MCF 10A (cell line): ENCODE results near the gene DPY19L3. TPM values are rescaled to one million over a fixed set of nuclear protein-coding genes. Genes with fewer than 3 reads are reported as not detected.

ENCODE experiments used
- BruUV-seq: library from RNA; stranded (reverse); fragments of 400-500 nt; replicated peaks from 2 replicates; lab custom pipeline; 2021; lab: Mats Ljungman, UMichigan
- CTCF ChIA-PET: fragments of 300-600 bp; sonication (Branson Sonifier 250); formaldehyde crosslinking; extraction: SDS; loops from one replicate; lab custom pipeline; 2021; ENCODE audit warnings: antibody characterized with exemption, inconsistent platforms; lab: Yijun Ruan, JAX
- POLR2A ChIA-PET: fragments of 300-600, 350-650 bp; sonication (Branson Sonifier 250); formaldehyde crosslinking; extraction: SDS; loops from one replicate; lab custom pipeline; 2020; ENCODE audit warnings: antibody characterized with exemption, inconsistent platforms; lab: Yijun Ruan, JAX
- DNase-seq: peaks from one replicate; pipeline ENCODE4 v3.0.0-alpha.2; 2018; ENCODE audit not compliant: unreplicated experiment
- H3K27ac Mint-ChIP-seq: one replicate; pipeline ENCODE4 v1.8.0; 2022; ENCODE audit warnings: mild to moderate bottlenecking, low read depth, mixed read lengths; ENCODE audit not compliant: unreplicated experiment
- H3K27me3 Mint-ChIP-seq: one replicate; pipeline ENCODE4 v1.8.0; 2022; ENCODE audit warnings: mixed read lengths; ENCODE audit not compliant: insufficient read depth, unreplicated experiment
- H3K36me3 Mint-ChIP-seq: one replicate; pipeline ENCODE4 v1.8.0; 2022; ENCODE audit warnings: mild to moderate bottlenecking, moderate library complexity, mixed read lengths; ENCODE audit not compliant: insufficient read depth, unreplicated experiment
- H3K4me1 Mint-ChIP-seq: one replicate; pipeline ENCODE4 v1.8.0; 2022; ENCODE audit warnings: mixed read lengths; ENCODE audit not compliant: insufficient read depth, unreplicated experiment
- H3K4me3 Mint-ChIP-seq: one replicate; pipeline ENCODE4 v1.8.0; 2022; ENCODE audit warnings: mild to moderate bottlenecking, moderate library complexity, mixed read lengths; ENCODE audit not compliant: unreplicated experiment
- H3K9me3 Mint-ChIP-seq: one replicate; pipeline ENCODE4 v1.8.0; 2022; ENCODE audit warnings: mixed read lengths; ENCODE audit not compliant: unreplicated experiment
- intact Hi-C: fragments of 100-400 bp; cut with micrococcal nuclease; formaldehyde crosslinking; loops from 2 replicates; pipeline ENCODE4 v1.14.1; 2022
- total RNA-seq: library from RNA; stranded (reverse); gene quantifications from 2 replicates; pipeline ENCODE4 v1.2.3, GENCODE V29; 2022
- TF ChIP-seq, protein P1 (sequence below): fragments of 200-600 bp; IDR thresholded peaks from one replicate; pipeline ENCODE4 v1.8.0; 2022; ENCODE audit warnings: antibody characterized with exemption, mild to moderate bottlenecking; ENCODE audit not compliant: unreplicated experiment

DPY19L3 gene
- total RNA-seq, 1 experiment from 2014 or later: 43.8 TPM

GRCh38 chr19:32363632-32364031 is 41.9 kb upstream of the DPY19L3 start:
- Mint-ChIP-seq H3K4me1 (peaks cover 9% of the 10 kb centered on the region), H3K36me3 (peaks cover 60% of the 10 kb centered on the region), H3K27ac (no peak overlapping the region), H3K9me3 (no peaks in the 10 kb centered on the region), H3K4me3 (no peak overlapping the region), H3K27me3 (no peaks in the 10 kb centered on the region)
- TF ChIP-seq, protein P1, sequence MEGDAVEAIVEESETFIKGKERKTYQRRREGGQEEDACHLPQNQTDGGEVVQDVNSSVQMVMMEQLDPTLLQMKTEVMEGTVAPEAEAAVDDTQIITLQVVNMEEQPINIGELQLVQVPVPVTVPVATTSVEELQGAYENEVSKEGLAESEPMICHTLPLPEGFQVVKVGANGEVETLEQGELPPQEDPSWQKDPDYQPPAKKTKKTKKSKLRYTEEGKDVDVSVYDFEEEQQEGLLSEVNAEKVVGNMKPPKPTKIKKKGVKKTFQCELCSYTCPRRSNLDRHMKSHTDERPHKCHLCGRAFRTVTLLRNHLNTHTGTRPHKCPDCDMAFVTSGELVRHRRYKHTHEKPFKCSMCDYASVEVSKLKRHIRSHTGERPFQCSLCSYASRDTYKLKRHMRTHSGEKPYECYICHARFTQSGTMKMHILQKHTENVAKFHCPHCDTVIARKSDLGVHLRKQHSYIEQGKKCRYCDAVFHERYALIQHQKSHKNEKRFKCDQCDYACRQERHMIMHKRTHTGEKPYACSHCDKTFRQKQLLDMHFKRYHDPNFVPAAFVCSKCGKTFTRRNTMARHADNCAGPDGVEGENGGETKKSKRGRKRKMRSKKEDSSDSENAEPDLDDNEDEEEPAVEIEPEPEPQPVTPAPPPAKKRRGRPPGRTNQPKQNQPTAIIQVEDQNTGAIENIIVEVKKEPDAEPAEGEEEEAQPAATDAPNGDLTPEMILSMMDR: no peak
- intact Hi-C loops: no loop called here
- DNase-seq: no peak
- no TSS peak for BruUV-seq
- ChIA-PET POLR2A (interaction anchor here (0.9 to 2.8 kb wide), 5 partner anchors 10 to 42 kb away, joined by 3 to 11 read pairs (median 6); partner anchors contain the start of genes DPY19L3 and ZNF507), CTCF (interaction anchor here (0.6 to 1.3 kb wide), 6 partner anchors 14 to 1694 kb away, joined by 3 to 4 read pairs (median 3); no protein-coding TSS in a partner anchor)

- H3K4me3 Mint-ChIP-seq: no peak overlapping the region
- H3K4me1 Mint-ChIP-seq: peaks cover 9% of the 10 kb centered on the region
- BruUV-seq: no TSS peak
- H3K27ac Mint-ChIP-seq: no peak overlapping the region
- ChIA-PET CTCF (interaction anchor here (0.6 to 1.0 kb wide), 4 partner anchors 15 to 291 kb away, joined by 3 read pairs; no protein-coding TSS in a partner anchor), POLR2A (interaction anchor here (1.4 to 2.8 kb wide), 4 partner anchors 10 to 41 kb away, joined by 4 to 11 read pairs (median 6); partner anchors contain the start of genes DPY19L3 and ZNF507)
- H3K9me3 Mint-ChIP-seq: no peaks in the 10 kb centered on the region
- intact Hi-C loops: no loop called here
- TF ChIP-seq, protein P1: no peak
- peaks cover 56% of the 10 kb centered on the region for H3K36me3 Mint-ChIP-seq
- no peaks in the 10 kb centered on the region for H3K27me3 Mint-ChIP-seq
- DNase-seq: no peak
Measured at GRCh38 chr19:32364040-32364439, 41.5 kb upstream of the DPY19L3 start.

DNA sequence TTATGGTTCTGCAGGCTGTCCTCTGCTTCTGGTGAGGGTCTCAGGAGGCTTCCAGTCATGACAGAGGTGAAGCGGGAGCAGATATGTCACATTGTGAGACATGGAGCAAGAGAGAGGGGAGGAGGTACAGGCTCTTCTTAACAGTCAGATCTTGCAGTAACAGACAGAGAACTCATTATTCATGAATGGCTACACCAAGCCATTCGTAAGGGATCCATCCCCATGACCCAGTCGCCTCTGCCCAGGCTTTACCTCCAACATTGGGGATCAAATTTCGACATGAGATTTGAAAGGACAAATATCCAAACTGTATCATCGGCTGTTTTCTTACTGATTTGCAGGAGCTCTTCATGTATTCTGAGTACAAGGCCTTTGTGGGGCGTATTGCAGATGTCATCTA is 38.5 kb upstream of the DPY19L3 start:
- CTCF ChIA-PET: interaction anchor here (0.6 to 0.7 kb wide), 2 partner anchors 11 to 22 kb away, joined by 4 read pairs; no protein-coding TSS in a partner anchor
- intact Hi-C loops: no loop called here

DNA sequence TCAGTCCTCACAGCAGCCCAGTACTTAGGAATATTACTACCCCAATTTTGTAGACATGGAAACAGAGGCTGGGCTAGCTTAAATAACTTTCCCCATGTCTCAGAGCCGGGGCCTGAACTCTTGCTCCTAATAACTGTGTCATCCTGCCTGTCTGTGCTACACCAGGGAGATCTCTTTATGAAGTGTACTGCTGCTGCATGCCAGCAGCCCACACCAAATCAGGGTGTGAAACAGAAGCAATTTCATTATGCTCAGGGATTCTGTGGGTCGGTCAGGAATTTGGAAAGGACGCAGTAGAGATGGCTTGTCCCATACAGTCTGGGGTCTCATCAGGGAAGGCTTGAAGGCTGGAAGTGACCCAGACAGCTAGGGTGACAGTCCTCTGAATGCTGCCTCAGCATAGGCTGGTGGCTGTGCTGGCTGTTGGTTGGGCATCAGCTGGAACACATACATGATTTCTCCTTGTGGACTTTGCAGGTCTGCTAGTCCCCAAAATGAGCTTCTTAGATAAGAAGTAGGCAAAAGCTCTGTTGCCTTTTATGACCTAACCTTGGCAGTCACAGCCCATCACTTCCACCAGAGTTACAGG is 37.5 kb upstream of the DPY19L3 start:
- no peak for DNase-seq
- intact Hi-C loops: no loop called here
- no peaks in the 10 kb centered on the region for H3K27me3 Mint-ChIP-seq
- CTCF ChIA-PET: interaction anchor here (0.6 to 1.1 kb wide), 5 partner anchors 10 to 1681 kb away, joined by 3 to 4 read pairs (median 3); no protein-coding TSS in a partner anchor
- H3K27ac Mint-ChIP-seq: no peak overlapping the region
- TF ChIP-seq, protein P1: no peak
- POLR2A ChIA-PET: interaction anchor here (1.1 to 2.0 kb wide), 3 partner anchors 10 to 22 kb away, joined by 5 to 6 read pairs (median 6); partner anchors contain the start of gene ZNF507
- peaks cover 46% of the 10 kb centered on the region for H3K36me3 Mint-ChIP-seq
- no peaks in the 10 kb centered on the region for H3K9me3 Mint-ChIP-seq
- H3K4me3 Mint-ChIP-seq: no peak overlapping the region
- peaks cover 4% of the 10 kb centered on the region for H3K4me1 Mint-ChIP-seq
- no TSS peak for BruUV-seq

More for the DNA sequence above, 38.5 kb upstream of the DPY19L3 start:
- no TSS peak for BruUV-seq
- POLR2A ChIA-PET: interaction anchor here (1.1 to 2.0 kb wide), 3 partner anchors 9 to 21 kb away, joined by 5 to 6 read pairs (median 6); partner anchors contain the start of gene ZNF507
- TF ChIP-seq, protein P1: no peak
- H3K27ac Mint-ChIP-seq: no peak overlapping the region
- peaks cover 46% of the 10 kb centered on the region for H3K36me3 Mint-ChIP-seq
- no peaks in the 10 kb centered on the region for H3K27me3 Mint-ChIP-seq
- no peaks in the 10 kb centered on the region for H3K9me3 Mint-ChIP-seq
- peaks cover 9% of the 10 kb centered on the region for H3K4me1 Mint-ChIP-seq
- no peak for DNase-seq
- no peak overlapping the region for H3K4me3 Mint-ChIP-seq
